ENCODE data around the gene TAS2R40. TPM values are rescaled to one million over a fixed set of nuclear protein-coding genes. Genes with fewer than 3 reads are reported as not detected.

Gene TAS2R40
- total and polyA plus RNA-seq, 2 donors (not counting 3 experiments of a cell fraction or from before 2014, with no cell fraction given), result not detected

DNA sequence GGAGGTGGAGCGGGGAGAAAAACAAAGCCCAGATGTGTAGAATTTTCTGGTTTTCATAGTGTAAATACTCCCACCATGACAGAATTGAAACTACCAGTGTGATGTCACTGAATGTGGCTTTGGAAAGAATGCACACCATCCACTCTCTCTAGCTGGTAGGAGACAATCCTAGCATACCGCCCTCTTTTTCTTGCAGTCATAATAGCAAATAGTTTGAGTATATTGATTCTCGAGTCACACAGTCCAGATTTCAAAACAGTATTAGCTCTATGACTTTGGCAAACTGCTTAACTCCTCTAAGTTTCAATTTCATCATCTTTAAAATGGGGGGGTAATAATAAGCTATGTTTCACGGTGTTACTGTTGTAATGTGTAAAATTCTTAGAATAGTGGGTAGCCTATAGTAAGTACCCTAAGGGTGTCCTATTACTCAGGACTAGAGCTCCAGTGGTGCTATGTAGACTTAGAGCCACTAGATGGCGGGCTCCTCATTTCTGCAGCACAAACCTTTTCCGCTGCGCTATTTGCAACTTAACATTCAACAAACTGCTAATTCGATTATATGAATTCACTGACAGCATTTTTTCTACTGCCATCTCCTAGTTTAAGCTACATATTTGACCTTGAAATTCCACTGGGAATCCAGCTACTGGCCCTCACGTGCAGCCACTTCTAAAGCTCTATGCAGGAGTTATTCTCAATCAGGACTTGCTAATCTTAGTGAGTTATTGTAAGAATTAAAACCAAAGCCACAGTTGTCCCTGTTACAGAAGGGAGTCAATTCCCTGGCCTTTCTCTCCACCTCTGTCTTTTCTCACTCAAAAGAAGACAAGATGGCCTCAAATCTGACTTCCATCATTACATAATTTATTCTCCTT lies 18.7 kb downstream of the TAS2R40 start:
- Histone ChIP-seq H3K9ac (replicated peaks; ENCODE audit: extremely low read depth, insufficient read depth, low read length) (no peak overlapping the region), H3K4me2 (ENCODE audit: insufficient read depth, low read length) (no peak overlapping the region), H2AFZ (ENCODE audit: low read depth, low read length) (no peak overlapping the region), H3K4me1 (ENCODE audit: control insufficient read depth, extremely low read depth, insufficient read depth, low read length) (peaks cover 7% of the 10 kb centered on the region), H3K36me3 (ENCODE audit: control insufficient read depth in 2 of 2, extremely low read depth in 1 of 2, insufficient read depth in 2 of 2, low read length in 2 of 2) (no peaks in the 10 kb centered on the region), H3K79me2 (ENCODE audit: control insufficient read depth, insufficient read depth, low read length) (no peaks in the 10 kb centered on the region), H4K20me1 (replicated peaks; ENCODE audit: control insufficient read depth, extremely low read depth, insufficient read depth, low read length) (no peaks in the 10 kb centered on the region), H3K27ac (ENCODE audit: insufficient read depth, low read depth, low read length) (no peak overlapping the region), H3K9me3 (replicated peaks; ENCODE audit: control insufficient read depth, insufficient read depth, low read length) (no peaks in the 10 kb centered on the region), H3K27me3 (ENCODE audit: control insufficient read depth in 2 of 2, insufficient read depth in 2 of 2, low read length in 2 of 2) (peaks cover 2 to 8% of the 10 kb centered on the region in 2 experiments), H3K4me3 (replicated peaks in 1 of 3; ENCODE audit: insufficient read depth in 1 of 3, low read depth in 1 of 3, low read length in 3 of 3) (no peak overlapping the region), H3K9me1 (replicated peaks; ENCODE audit: control insufficient read depth, extremely low read depth, insufficient read depth, low read length) (no peaks in the 10 kb centered on the region)
- dilution Hi-C loops (cut with MboI; ENCODE audit: extremely low pct_ligation_motif_present, low sequenced_read_pairs), result no loop called here
- TF ChIP-seq MAX (IDR thresholded peaks at IDR 0.05; ENCODE audit: insufficient read depth, insufficient read length) (no peak), EZH2 (IDR thresholded peaks at IDR 0.05; ENCODE audit: borderline replicate concordance, low read depth, low read length, severe bottlenecking) (no peak), POLR2A (IDR thresholded peaks at IDR 0.05; ENCODE audit: low read depth, low read length) (no peak), MYC (IDR thresholded peaks at IDR 0.05; ENCODE audit: low read depth, low read length) (no peak), CTCF (IDR thresholded peaks at IDR 0.05; ENCODE audit: extremely low read depth in 1 of 2, insufficient read depth in 1 of 2, low read depth in 1 of 2, low read length in 2 of 2) (peak; percentile 82 to 86), JUN (IDR thresholded peaks at IDR 0.05; ENCODE audit: borderline replicate concordance, insufficient read depth, insufficient read length, low read depth) (no peak)
- ChIA-PET CTCF (interaction anchor here (0.7 to 3.2 kb wide), 59 partner anchors 9 to 637 kb away, joined by 3 to 45 read pairs (median 5); partner anchors contain the start of genes CASP2, EPHA1, EPHB6 and GSTK1), POLR2A (interaction anchor here (1.5 kb wide), 1 partner anchor 144 kb away, joined by 3 read pairs; no protein-coding TSS in a partner anchor)
- FAIRE-seq (peak; percentile 40), DNase-seq (ENCODE audit: low read depth, low spot score) (peak; percentile 80)
- intact Hi-C loops (cut with micrococcal nuclease), result loop anchor here (1.0 to 5.0 kb wide), 9 partner anchors 23 to 267 kb away; partner anchors contain the start of genes CASP2 and GSTK1
- BruUV-seq (replicated peaks), result no TSS peak

Data from endothelial cell of umbilical vein (primary cell).